ENCODE data around the gene RPL37A.

GRCh38 chr2:216508229-216508628 lies 9.6 kb downstream of the RPL37A start:
- no peak for TF ChIP-seq CTCF (IDR thresholded peaks at IDR 0.05; ENCODE audit: insufficient read depth, low read length, poor library complexity, severe bottlenecking)
- TF ChIP-seq EZH2phosphoT487 (conservative IDR thresholded peaks at IDR 0.05; ENCODE audit: low read length), result no peak
